Fibroblast of lung (primary cell): ENCODE data around the gene CLEC4F. TPM values are rescaled to one million over a fixed set of nuclear protein-coding genes. Genes with fewer than 3 reads are reported as not detected.

Experiments used
- DNase-seq, 2 donors: peaks; one replicate each; pipeline versions ENCODE4 v3.0.0 to v3.0.0-alpha.2; 2010; ENCODE audit warnings: low read depth in 2 of 2
- H2AFZ ChIP-seq: 2 replicates; pipeline ENCODE4 v1.5.1; 2012; ENCODE audit warnings: low read length, control low read depth, inconsistent platforms
- H3K27ac ChIP-seq: 2 replicates; pipeline ENCODE4 v1.5.1; 2011; ENCODE audit warnings: low read length, control low read depth; ENCODE audit not compliant: insufficient read depth
- H3K27me3 ChIP-seq: 2 replicates; pipeline ENCODE4 v1.5.1; 2011; ENCODE audit warnings: mild to moderate bottlenecking, low read length; ENCODE audit not compliant: control insufficient read depth, insufficient read depth
- H3K36me3 ChIP-seq: 2 replicates; pipeline ENCODE4 v1.5.1; 2011; ENCODE audit warnings: low read length; ENCODE audit not compliant: control insufficient read depth, insufficient read depth
- H3K4me1 ChIP-seq: 2 replicates; pipeline ENCODE4 v1.5.1; 2011; ENCODE audit warnings: low read length; ENCODE audit not compliant: control insufficient read depth, insufficient read depth; ENCODE audit errors: extremely low read depth
- H3K4me2 ChIP-seq: 2 replicates; pipeline ENCODE4 v1.5.1; 2011; ENCODE audit warnings: low read length, control low read depth; ENCODE audit not compliant: insufficient read depth; ENCODE audit errors: extremely low read depth
- H3K4me3 ChIP-seq, 4 experiments: fragments of 200-600 bp in 1 of 4; sonication (generic) in 1 of 4; replicated peaks in 1 of 4; 2 replicates each; pipeline ENCODE4 v1.5.1; 2011 to 2016; ENCODE audit warnings: low read length in 4 of 4, low read depth in 3 of 4, mild to moderate bottlenecking in 3 of 4, control low read depth in 2 of 4, inconsistent platforms in 1 of 4, mixed read lengths in 1 of 4; ENCODE audit not compliant: insufficient read depth in 1 of 4; ENCODE audit errors: control extremely low read depth in 1 of 4
- H3K79me2 ChIP-seq: 2 replicates; pipeline ENCODE4 v1.5.1; 2012; ENCODE audit warnings: mild to moderate bottlenecking, low read length, inconsistent platforms; ENCODE audit not compliant: control insufficient read depth, insufficient read depth
- H3K9ac ChIP-seq: 2 replicates; pipeline ENCODE4 v1.5.1; 2011; ENCODE audit warnings: mild to moderate bottlenecking, low read length, control low read depth; ENCODE audit not compliant: insufficient read depth
- H3K9me3 ChIP-seq: 2 replicates; pipeline ENCODE4 v1.5.1; 2012; ENCODE audit warnings: low read depth, low read length; ENCODE audit not compliant: control insufficient read depth, insufficient read depth
- H4K20me1 ChIP-seq: 2 replicates; pipeline ENCODE4 v1.5.1; 2011; ENCODE audit warnings: low read length; ENCODE audit not compliant: control insufficient read depth, insufficient read depth; ENCODE audit errors: extremely low read depth
- CTCF ChIP-seq, 2 donors: IDR thresholded peaks in 1 of 2; conservative IDR thresholded peaks in 1 of 2; 1 replicate in 1 of 2; 2 replicates in 1 of 2; pipeline ENCODE4 v1.5.1; 2011 to 2012; ENCODE audit warnings: low read length in 2 of 2, control low read depth in 1 of 2, inconsistent platforms in 1 of 2, low read depth in 1 of 2, mild to moderate bottlenecking in 1 of 2
- EZH2 ChIP-seq: IDR thresholded peaks from 2 replicates; pipeline ENCODE4 v1.5.1; 2012; ENCODE audit warnings: low read length, control low read depth, mild to moderate bottlenecking; ENCODE audit errors: missing control alignments
- polyA plus RNA-seq, 2 donors: library from polyadenylated mRNA; depleted of rRNA in 1 of 2; stranded (reverse) in 1 of 2; unstranded in 1 of 2; fragments of >200 nt; gene quantifications; 2 replicates each; pipeline ENCODE4 v1.2.1, GENCODE V29; 2011 to 2012; ENCODE audit warnings: missing spikeins in 1 of 2
- total RNA-seq: library from RNA; depleted of rRNA; stranded (reverse); fragments of >200 nt; gene quantifications from 2 replicates; pipeline ENCODE4 v1.2.1, GENCODE V29; 2014

Gene CLEC4F
- total and polyA plus RNA-seq, 2 donors (not counting 1 experiment from before 2014, with no cell fraction given): not detected

- no peaks in the 10 kb centered on the region for H3K9me3 ChIP-seq
- H3K79me2 ChIP-seq: no peaks in the 10 kb centered on the region
- no peak overlapping the region for H3K9ac ChIP-seq
- H2AFZ ChIP-seq: no peak overlapping the region
- no peak overlapping the region for H3K27ac ChIP-seq
- H3K36me3 ChIP-seq: no peaks in the 10 kb centered on the region
- H3K27me3 ChIP-seq: peaks cover 12% of the 10 kb centered on the region
- no peaks in the 10 kb centered on the region for H4K20me1 ChIP-seq
- no peak for TF ChIP-seq EZH2
- TF ChIP-seq CTCF (conservative IDR thresholded peaks at IDR 0.05 in 1 of 2, IDR thresholded peaks at IDR 0.05 in 1 of 2; ENCODE audit: low read depth in 1 of 2, low read length in 2 of 2): no peak
- no peaks in the 10 kb centered on the region for H3K4me1 ChIP-seq
- no peak overlapping the region for H3K4me3 ChIP-seq
- no peak overlapping the region for H3K4me2 ChIP-seq
- DNase-seq: no peak
These were observed 3.0 kb downstream of the CLEC4F start for GRCh38 chr2:70817284-70817954.

- no peaks in the 10 kb centered on the region for H3K36me3 ChIP-seq
- TF ChIP-seq EZH2 (no peak), CTCF (conservative IDR thresholded peaks at IDR 0.05 in 1 of 2, IDR thresholded peaks at IDR 0.05 in 1 of 2; ENCODE audit: low read depth in 1 of 2, low read length in 2 of 2) (no peak)
- no peak overlapping the region for H3K4me2 ChIP-seq
- H2AFZ ChIP-seq: no peak overlapping the region
- H4K20me1 ChIP-seq: no peaks in the 10 kb centered on the region
- no peak for DNase-seq
- H3K4me1 ChIP-seq: no peaks in the 10 kb centered on the region
- no peak overlapping the region for H3K9ac ChIP-seq
- no peak overlapping the region for H3K27ac ChIP-seq
- no peaks in the 10 kb centered on the region for H3K79me2 ChIP-seq
- peaks cover 12% of the 10 kb centered on the region for H3K27me3 ChIP-seq
- no peaks in the 10 kb centered on the region for H3K9me3 ChIP-seq
- no peak overlapping the region for H3K4me3 ChIP-seq
These were observed 3.7 kb downstream of the CLEC4F start for GRCh38 chr2:70816726-70817125.

GRCh38 chr2:70808983-70809958, 11.1 kb downstream of the CLEC4F start:
- no peak overlapping the region for H3K27ac ChIP-seq
- DNase-seq: no peak
- H3K4me2 ChIP-seq: no peak overlapping the region
- TF ChIP-seq EZH2: no peak
- no peak for TF ChIP-seq CTCF (conservative IDR thresholded peaks at IDR 0.05 in 1 of 2, IDR thresholded peaks at IDR 0.05 in 1 of 2; ENCODE audit: low read depth in 1 of 2, low read length in 2 of 2)
- H4K20me1 ChIP-seq: no peaks in the 10 kb centered on the region
- peaks cover 2% of the 10 kb centered on the region for H3K27me3 ChIP-seq
- no peak overlapping the region for H3K9ac ChIP-seq
- H3K36me3 ChIP-seq: no peaks in the 10 kb centered on the region
- no peaks in the 10 kb centered on the region for H3K79me2 ChIP-seq
- H3K4me1 ChIP-seq: no peaks in the 10 kb centered on the region
- H3K9me3 ChIP-seq: no peaks in the 10 kb centered on the region
- no peak overlapping the region for H3K4me3 ChIP-seq
- no peak overlapping the region for H2AFZ ChIP-seq
